GM10248 (cell line): Measurements from ENCODE around the gene NR3C2.

Experiments
- CTCF ChIA-PET: fragments of 300-600 bp; sonication (Branson Sonifier 250); formaldehyde crosslinking; extraction: SDS; loops from one replicate; lab custom pipeline; 2021; ENCODE audit warnings: antibody characterized with exemption; lab: Yijun Ruan, JAX
- POLR2A ChIA-PET: fragments of 350-650 bp; sonication (Branson Sonifier 250); formaldehyde crosslinking; extraction: SDS; loops from one replicate; lab custom pipeline; 2020; ENCODE audit warnings: antibody characterized with exemption; lab: Yijun Ruan, JAX
- DNase-seq: peaks from one replicate; pipeline ENCODE4 v3.0.0; 2012; ENCODE audit errors: extremely low spot score
- CTCF ChIP-seq: IDR thresholded peaks from 2 replicates; pipeline ENCODE4 v1.5.1; 2012; ENCODE audit warnings: mild to moderate bottlenecking, low read depth; ENCODE audit errors: extremely low read depth, missing control alignments, control extremely low read depth

Gene NR3C2

GRCh38 chr4:148030193-148030873 is 411.9 kb downstream of the NR3C2 start:
- POLR2A ChIA-PET, result no interaction called here
- no peak for DNase-seq
- CTCF ChIA-PET, result interaction anchor here (0.8 to 1.4 kb wide), 5 partner anchors 15 to 121 kb away, joined by 3 to 4 read pairs (median 3); no protein-coding TSS in a partner anchor
- TF ChIP-seq CTCF, result no peak

- ChIA-PET POLR2A (no interaction called here), CTCF (interaction anchor here (0.8 to 1.4 kb wide), 4 partner anchors 22 to 121 kb away, joined by 3 to 4 read pairs (median 3); no protein-coding TSS in a partner anchor)
- no peak for TF ChIP-seq CTCF
- no peak for DNase-seq
Observed at GRCh38 chr4:148029781-148030180, 412.4 kb downstream of the NR3C2 start.
